T-helper 9 cell (primary cell): Measurements from ENCODE around the gene ZCWPW2.

ENCODE experiments used
- DNase-seq: peaks from one replicate; pipeline ENCODE4 v3.0.0-alpha.2; 2020
- total RNA-seq, 2 donors: gene quantifications; one replicate each; lab custom pipeline; 2026; lab: John Stamatoyannopoulos, UW

ZCWPW2 gene, protein sequence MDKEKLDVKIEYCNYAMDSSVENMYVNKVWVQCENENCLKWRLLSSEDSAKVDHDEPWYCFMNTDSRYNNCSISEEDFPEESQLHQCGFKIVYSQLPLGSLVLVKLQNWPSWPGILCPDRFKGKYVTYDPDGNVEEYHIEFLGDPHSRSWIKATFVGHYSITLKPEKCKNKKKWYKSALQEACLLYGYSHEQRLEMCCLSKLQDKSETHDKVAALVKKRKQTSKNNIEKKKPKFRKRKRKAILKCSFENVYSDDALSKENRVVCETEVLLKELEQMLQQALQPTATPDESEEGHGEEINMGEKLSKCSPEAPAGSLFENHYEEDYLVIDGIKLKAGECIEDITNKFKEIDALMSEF
- total RNA-seq: 0.63 to 4.6 reads per million in 2 donors

DNA sequence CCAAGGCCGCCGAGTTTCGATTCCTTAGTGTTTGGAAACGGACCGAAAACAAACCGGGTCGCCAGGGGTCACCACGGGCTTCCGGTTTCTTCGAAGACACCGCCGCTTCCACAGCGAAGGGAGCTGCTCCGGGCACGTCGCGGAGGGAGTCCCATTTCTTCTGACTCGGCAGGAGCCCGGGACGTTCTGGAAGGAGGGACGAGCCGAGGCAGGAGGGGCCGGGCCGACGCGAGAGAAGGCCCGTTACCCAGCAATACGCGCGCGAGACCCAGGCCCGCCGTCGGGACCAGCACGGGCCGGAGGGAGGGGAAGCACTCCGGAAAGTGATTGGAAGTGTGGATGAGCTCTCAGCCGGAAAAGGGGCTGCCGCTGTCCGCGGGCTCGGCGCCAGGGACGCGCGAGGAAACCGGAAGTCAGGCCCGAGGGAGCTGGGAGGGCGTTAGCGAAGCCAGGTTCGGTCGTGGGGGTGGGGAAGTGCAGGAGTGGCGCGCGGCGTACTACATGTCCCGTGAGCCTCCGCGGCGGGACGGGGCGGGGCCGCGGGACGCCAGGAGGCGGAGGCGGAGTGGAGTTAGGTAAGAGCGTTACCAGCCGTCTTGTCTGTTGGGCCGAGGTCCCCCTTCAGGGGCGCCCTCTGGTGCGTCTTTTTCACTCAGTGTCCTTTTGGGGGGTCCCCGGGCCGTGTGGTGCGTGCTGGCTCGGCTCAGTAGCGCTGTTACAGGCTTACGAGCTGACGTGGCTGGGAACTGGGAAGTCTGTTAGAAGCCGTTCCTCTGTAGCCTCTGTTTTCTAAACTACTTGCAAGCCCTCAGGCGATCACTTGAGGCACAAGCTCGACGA is at the start of gene ZCWPW2, which contains the start of gene AZI2:
TSS of gene ZCWPW2 (plus strand) at position 93 of the 840 bp plus-strand sequence. CDS start 64,348 bp downstream, outside the sequence.
TSS of gene AZI2 (minus strand) at position 196 of the 840 bp plus-strand sequence. CDS start 8,207 bp downstream, outside the sequence.
- peak; percentile 87 for DNase-seq

DNA sequence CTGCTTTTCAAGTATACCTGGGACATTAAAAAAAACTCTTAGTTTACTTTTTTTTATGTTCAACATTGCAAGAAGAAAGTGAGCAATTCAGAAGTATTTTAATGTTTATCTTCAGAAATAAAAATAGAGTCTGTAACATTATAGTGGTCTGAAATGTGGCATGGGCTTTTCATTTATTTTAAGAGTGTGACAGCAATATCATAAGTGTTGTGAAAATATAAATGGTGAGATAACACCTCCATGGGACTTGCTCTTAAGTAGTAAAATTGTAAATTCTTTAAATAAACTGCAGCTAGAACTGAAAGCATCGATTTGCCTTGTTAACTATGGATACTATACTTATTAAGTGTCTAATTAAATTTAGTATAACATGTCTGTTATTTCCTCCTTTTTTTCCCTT is 48.8 kb upstream of the ZCWPW2 start:
- DNase-seq: no peak

DNA sequence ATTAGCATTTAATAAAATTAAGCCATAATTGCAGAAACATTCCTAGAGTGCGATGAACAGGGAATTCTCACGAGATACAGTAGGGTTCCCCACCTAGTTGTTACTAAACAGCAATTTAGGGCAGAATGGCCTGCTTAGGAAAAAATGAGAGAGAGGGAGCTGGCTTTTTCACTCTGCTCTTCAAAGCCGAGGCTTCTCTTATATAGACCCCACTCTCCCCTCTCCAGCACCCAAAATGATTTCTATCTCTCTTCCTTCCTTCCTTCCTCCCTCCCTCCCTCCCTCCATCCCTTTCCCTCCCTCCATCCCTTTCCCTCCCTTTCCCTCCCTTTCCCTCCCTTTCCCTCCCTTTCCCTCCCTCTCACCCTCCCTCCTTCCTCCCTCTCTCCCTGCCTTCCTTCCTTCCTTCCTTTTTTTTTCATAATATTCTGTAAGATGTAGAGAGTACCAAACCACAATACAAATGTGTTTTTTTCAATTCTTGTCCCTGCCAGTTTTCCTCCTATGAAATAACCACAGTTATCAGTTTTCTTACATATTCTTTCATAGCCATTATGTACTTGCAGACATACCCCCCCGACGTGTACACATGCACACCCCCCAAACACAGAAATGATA is 48.1 kb upstream of the ZCWPW2 start:
- DNase-seq: no peak

DNA sequence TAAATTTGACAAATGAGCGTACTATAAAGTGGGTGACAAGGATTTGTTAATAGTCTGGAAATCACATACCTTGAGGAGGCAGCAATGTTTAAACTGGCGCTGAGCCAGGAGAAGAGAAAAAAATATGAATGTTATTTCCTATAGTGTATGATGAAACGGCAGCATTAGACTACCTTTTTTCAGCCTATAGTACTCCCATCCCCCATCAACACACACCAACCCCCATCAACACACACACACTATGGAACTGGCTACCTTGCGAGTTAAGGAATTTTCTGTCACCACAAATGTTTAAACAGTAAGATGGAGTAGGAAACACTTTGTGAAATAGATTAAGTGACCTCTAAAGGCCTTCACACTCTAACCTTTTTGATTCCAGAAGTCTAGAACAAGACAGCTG is 46.8 kb upstream of the ZCWPW2 start:
- DNase-seq: no peak

DNA sequence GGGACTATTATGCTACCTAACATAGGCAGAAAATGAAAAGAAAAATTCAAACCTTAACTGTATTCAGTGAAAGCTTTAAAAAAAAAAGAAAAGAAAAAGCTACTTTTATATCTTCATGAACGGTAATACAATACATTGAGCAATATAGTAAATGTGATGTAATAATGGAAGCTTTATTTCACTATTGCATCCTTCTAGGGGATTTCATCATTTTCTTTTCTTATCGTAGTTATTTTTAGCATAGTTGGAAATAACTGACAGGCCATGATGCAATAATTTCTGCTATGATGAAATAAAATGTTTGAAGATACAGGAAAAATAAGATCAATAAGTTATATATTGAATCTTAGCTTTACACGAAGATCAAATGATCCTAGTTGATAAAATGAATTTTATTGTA is 40.3 kb upstream of the ZCWPW2 start:
- no peak for DNase-seq

DNA sequence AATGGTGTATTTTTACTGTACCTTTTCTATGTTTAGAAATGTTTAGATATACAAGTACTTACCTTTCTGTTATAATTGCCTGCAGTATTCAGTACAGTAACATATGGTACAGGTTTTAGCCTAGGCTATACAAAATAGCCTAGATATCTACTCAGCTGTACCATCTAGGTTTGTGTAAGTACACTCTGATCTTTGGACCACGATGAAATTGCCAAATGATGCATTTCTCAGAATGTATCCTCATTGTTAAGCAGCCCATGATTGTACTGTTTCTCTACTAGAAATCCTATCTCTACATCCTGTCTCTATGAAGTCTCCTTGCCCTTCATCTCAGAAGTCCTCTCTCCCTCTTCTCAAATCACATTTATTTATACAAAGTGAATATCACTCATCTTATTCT is 32.8 kb upstream of the ZCWPW2 start:
- DNase-seq: no peak

DNA sequence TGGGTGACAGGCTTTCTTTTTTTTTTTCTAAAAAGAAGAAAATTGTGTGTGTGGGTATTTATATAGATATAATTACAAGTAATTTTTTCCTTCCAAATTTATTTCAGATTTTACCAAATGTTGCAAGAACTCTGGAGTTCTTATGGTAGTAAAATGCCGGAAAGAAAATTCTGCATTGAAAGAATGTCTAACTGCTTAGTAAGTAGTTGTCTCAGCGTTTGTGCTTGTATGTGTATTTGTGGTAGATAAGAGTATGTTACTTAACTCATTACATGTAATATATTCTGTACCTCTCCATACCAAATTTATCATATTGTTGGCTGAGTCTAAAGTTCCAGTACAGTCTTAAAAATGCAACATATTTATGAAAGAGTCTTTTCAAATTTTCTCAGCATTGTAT is 32.3 kb upstream of the ZCWPW2 start:
- no peak for DNase-seq

DNA sequence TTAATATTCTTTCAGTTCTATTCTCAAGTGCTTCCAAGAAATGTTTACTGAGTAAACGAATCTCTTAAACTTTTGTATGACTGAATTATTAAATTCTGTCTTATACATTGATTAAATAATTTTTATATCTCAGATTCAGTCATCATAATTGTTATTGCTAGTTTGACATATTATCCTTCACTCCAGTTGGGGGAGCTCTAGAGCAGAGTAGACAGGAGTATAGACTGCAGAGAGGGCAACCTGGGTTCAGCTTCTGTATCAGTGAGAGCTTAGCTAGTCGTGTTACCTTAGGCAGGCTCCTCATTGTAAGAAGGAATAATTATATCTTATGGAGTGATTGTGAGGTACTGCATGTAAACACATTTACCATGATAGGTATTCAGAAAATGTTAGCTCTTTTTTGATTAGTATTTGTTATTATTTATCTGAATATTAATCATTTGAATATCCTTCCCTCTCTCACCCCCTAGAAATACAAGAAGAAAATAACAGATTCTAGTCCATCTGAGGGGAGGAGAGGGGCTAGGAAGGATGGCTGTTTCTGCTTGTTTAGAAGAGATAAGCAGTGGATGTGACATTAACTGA is 31.0 kb upstream of the ZCWPW2 start:
- DNase-seq: no peak

DNA sequence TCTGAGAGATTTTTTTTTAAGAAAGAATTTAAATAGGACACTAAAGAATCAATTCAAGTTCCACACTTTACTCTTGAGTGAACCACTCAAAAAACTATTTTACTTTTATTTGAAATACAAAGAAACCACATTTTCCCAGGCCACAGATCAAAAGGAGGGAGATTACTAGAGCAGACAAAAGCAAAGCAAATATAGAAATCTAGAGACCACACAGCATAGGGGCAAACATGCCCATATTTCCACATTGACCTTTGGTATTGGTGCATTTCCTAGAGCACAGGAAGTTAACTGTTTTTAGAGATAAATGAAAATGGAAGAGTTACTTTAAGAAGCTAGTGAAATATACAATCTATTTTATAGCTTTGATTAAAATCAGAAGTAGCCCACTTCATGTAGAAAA is 27.5 kb upstream of the ZCWPW2 start:
- no peak for DNase-seq

DNA sequence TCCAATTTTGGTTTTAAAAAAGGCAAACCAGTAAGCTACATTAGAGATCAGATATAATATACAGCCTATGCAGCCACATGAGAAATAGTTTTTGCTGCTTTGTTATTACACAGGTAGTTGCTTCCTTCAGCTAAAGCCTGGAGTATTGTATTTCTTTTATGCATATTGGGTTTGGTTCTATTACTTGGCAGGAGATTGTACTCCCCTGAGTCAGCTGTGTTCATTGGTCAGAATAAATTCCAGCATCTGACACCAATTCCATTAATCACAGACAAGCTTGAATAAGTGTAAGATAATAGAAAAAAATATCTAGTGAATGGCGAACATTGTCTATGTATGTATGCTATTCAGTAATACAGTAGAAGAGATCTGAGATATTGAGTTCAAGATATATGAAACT is 26.1 kb upstream of the ZCWPW2 start:
- no peak for DNase-seq

DNA sequence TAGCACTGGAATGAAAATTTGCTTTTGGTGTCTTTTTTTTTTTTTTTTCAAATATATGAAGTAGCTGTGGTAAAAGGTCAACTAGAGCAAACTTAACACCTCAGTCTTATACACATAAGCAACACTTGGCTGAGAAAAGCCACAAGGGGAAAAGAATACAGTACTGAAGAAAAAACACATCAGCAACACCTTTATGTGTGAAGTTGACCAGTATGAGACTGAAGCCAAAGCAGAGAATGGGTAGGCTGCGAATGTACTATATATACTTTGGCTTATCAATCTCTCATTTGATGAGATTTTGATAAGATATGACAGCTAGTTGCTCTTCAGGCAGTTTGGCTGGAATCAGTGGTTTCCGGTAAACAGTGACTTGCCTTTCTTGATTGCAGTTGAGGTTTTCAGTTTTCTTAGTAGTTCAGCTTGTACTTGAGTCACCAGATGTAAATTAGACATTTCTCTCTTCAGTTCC is 22.0 kb upstream of the ZCWPW2 start:
- DNase-seq: no peak

DNA sequence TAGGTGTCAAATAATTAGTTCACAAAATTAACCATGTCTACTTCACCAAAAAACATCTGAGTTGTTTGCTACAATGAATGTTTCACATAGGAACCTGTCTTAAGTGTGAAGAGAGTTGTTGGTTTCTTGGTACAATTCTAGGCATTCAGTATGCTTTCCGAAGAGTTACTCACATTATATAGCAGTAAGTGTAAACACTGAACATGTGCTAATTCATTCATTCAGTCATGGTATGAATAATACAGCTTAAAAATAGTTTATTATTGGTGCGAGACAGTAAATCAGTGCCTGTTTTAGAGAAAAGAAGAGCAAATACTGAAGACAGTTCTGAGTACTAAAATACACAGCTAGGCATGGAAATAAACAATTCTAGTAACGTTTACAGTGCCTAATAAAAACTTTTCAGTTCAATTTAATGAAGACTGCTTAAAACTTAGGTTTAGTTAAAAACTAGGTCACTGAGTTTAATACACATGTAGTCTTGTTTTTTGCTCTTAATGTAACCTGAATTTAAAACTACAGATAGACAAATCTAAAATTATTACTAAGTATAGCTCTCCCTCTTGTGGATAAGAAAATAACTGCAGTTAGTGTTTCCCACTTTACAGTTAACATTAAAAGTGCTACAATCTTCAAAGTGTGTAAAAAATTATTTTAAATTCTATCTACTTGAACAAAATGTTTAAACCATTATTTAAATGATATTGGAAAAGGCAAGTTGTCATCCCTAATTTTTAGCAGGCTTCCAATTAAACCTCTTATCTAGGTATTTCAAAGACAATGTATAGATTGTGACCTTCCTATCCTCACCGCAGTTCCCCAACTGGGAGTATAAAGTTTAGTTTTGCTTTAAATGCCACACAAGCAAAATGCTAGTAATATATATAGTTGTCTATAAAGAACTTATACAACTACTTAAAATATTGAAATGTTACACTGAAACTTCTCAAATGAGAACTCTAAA is 20.1 kb upstream of the ZCWPW2 start:
- DNase-seq: no peak

DNA sequence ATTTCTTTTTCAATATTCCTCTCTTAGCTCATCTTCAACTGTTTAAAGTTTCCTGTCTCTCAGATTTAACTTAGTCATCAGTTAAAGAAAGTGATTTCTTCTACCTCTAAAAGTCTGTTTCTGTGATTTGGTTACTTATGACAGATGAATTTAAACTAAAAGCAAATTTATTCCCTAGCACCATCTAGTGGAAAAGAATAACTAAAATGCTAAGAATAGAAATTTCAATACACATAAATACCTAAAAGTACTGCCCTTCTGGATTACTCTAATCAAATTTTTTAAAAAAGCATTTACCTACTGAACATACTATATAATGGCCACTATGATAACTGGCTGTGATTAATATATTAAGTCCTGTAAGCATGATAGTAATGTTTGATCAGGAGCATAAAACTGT is 14.0 kb upstream of the ZCWPW2 start:
- no peak for DNase-seq

DNA sequence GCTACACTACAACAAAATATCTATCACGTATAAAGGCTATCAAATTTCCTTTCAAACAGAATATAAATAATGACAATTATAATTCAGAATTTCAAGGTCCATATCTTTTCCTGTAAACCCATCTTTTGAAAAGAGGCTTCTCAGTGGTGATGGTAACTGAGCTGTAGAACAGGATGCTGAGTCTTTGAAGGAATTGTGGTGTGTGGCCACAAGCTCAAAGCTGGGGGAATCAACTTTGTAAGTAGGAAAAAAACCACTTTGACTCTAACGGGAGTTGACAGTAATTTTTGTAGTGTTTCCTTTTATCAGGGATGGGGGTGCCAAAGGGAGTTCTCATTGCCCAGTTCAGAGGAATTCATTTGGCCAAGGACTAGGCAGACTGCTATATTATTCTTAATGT is 13.3 kb upstream of the ZCWPW2 start:
- no peak for DNase-seq

DNA sequence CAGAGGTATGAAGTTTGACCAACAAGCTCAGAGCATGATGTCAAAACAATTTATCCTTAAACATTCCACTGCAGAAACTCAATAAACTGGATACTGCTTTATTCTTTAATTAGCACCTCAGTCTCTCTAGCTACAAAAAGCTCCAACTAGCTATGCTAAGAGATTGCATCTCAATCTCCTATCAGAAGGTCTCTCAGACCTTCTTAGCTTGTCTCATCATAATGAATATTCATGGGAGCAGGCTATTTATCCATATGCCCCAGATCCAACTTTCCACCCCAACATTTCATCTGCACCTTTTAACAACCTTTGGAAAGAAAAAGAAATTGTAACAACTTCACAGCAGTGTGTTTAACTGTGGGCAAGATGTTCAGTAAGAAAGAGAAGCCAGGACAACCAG is 11.3 kb upstream of the ZCWPW2 start:
- no peak for DNase-seq

DNA sequence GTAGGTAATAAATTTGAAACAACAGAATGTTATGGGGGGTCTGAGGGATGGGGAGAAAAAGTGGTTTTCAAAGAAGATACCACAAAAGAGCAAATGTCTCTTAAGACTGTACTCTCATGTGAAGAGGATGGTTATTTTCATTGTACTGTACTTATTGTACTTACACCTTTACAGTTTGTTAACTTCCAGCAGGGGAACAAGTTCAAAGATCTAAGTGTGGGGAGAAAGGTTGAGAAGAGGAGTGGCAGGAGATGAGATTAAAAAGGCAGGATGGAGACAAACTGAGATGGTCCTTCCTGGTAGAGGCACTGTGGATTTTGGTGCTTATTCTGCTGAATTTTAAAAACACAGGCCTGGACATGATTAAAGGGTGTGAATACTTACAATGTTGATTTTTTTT is 5.4 kb upstream of the ZCWPW2 start:
- no peak for DNase-seq

DNA sequence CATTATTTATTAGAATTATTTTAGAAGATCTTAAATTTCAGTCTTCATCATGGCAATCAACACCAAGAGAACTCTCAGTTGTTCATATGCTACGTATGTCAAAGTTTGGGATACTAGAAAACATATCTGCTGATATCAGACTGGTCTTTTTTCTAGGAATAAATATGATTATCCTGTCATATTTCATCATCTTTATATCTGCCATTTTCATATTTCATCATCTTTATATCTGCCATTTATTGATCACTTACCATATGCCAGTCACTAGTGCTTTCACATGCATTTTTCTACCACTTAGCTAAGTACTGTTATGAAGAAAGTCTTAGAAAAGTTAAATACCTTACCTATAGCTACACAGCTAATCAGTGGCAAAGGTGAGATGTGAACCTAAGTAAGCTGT is 2.8 kb upstream of the ZCWPW2 start:
- no peak for DNase-seq

DNA sequence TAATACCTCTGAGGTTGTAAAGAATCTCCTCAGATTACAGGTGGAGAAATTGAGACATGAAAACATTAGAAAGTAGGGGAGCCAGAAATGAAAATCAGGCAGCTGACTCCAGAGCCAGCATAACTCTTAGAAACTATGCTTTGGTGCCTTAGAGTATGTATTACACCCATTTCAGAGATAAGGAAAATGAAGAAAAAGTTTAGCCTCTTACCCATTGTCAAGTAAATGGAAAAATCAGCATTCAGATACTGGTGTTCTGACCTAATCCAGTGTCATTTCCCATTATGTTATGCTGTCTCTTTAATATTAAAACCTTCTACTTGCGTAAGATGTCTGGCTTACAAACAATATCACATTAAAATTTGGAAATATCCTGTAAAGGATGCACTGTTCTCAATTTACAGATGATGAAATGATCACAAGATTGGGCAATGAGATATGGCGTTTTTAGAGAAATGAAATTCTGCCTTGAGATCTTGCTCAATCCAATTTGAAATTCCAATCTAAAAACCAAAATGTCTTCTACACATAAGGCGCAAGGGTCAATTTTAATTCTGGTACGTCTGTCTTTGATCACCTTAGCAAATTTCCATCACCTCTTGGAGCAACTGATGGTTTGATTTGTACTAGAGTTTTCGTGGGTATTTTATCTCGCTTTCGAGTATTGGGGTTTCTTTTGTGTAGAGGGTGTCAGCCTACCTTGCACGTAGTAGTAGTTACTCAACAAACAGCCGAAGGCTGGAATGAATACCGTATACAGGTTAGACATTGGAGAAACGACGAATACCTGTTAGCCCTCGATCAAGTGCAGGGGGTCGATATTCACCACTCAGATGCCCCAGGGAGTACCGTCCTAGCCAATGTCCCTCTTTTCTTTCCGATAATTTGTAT is 902 bp upstream of the ZCWPW2 start:
- no peak for DNase-seq

DNA sequence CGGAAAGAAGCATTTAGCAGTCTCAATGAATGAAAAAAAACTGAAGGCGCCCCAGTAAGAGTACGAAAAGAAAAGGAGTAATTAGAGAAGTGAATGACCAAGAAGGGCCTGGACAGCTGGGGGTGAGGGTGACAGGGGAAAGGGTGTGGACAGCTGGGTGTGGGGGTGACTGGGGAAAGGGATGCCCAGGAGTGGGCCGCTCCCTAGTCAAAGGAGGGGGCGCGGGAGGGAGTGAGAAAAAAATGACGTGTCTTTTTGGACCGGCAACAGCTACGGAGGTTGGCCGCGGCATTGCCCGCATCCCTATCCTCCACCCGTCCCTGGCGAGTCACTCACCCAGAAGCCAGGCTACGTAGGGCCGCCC is 274 bp upstream of the ZCWPW2 start:
- DNase-seq: no peak

DNA sequence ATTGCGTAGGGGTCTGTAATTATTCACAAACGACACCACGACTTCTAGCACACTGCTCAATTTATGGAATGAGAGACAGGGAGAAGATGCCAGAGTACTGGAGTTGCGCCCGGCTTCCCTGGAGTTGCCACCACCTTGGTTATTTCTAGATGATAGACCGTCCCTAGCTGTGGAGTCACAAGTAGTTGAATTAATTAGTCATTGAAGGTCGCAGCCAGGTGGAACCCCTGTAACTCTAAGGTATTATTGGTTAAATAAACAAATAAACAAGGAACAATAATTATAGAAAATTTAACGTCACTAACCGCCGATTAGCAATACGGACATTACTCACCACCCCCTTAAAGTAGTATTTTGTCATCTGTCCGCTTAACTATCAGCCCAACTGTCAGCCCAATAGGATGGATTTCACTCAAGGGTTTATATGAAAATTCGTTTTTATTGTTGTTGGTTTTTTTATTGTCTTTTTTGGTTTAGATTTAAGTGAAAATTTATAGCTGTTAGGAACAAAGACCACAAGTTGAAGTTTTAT is 1.0 kb downstream of the ZCWPW2 start:
- no peak for DNase-seq

DNA sequence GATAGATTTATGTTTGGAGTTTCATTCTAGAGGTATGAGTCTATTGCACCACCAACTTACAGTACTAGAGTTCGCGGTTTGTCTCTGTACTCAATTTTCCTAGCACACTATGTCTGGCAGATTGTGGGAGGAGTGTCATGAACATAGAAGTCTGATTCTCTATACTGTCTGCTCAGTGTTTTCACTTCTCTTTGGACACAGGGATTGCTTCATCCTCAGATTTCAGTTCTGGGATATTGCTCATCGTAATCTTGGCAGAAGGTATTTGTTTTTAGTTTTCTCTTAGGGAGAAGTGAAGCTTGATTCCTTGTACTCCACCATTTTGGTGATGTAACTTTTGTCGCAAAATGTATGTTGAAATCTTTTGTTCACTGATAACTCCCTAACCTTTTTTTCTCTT is 27.9 kb downstream of the ZCWPW2 start:
- DNase-seq: no peak
